Cerebellar nuclear complex (tissue), 1 donor: ENCODE results near the gene ACYP2.

Experiments
- DNase-seq, 2 experiments: peaks; one replicate each; lab custom pipeline; 2025; lab: John Stamatoyannopoulos, UW

The ACYP2 gene

GRCh38 chr2:54325148-54325547 lies 209.7 kb downstream of the ACYP2 start:
- DNase-seq: no peak

- DNase-seq: peak in 1 of 2 experiments; percentile 57
These were observed 214.2 kb downstream of the ACYP2 start for GRCh38 chr2:54329482-54330161.

- peak; percentile 43 to 88 for DNase-seq
These were observed 214.9 kb downstream of the ACYP2 start for GRCh38 chr2:54330162-54330925.

GRCh38 chr2:54330926-54331835 lies 215.8 kb downstream of the ACYP2 start:
- DNase-seq: no peak

- DNase-seq: no peak
These were observed 217.0 kb downstream of the ACYP2 start for GRCh38 chr2:54332386-54332785.

GRCh38 chr2:54336136-54336976 lies 220.9 kb downstream of the ACYP2 start:
- no peak for DNase-seq

GRCh38 chr2:54336977-54337255 lies 221.5 kb downstream of the ACYP2 start:
- DNase-seq: no peak

- peak; percentile 26 to 29 for DNase-seq
These were observed 226.2 kb downstream of the ACYP2 start for GRCh38 chr2:54341656-54342055.

GRCh38 chr2:54342603-54343002 lies 227.2 kb downstream of the ACYP2 start:
- no peak for DNase-seq

GRCh38 chr2:54347622-54348021 lies 232.2 kb downstream of the ACYP2 start:
- DNase-seq: no peak

- no peak for DNase-seq
These were observed 233.2 kb downstream of the ACYP2 start for GRCh38 chr2:54348646-54349045.

- DNase-seq: no peak
These were observed 235.0 kb downstream of the ACYP2 start for GRCh38 chr2:54350426-54350825.

- no peak for DNase-seq
These were observed 237.8 kb downstream of the ACYP2 start for GRCh38 chr2:54353216-54353615.
